Measurements from ENCODE around the gene TPBGL.

- TF ChIP-seq CTCF (IDR thresholded peaks at IDR 0.05; ENCODE audit: insufficient read depth, low read depth, low read length) (no peak), EZH2 (IDR thresholded peaks at IDR 0.05; ENCODE audit: insufficient read depth, low read length) (no peak)
Observed at GRCh38 chr11:75265851-75266531, 25.4 kb downstream of the TPBGL start.

Measured in astrocyte (in vitro differentiated cells and primary cell).